HepG2 (cell line): Measurements from ENCODE around the gene GABRG3. TPM values are rescaled to one million over a fixed set of nuclear protein-coding genes. Genes with fewer than 3 reads are reported as not detected.

Experiments
- ATAC-seq: fragments of 200-7000 bp; cut with Tn5 transposase; 3 replicates; pipeline ENCODE4 v1.9.1; 2020; ENCODE audit warnings: mild to moderate bottlenecking, moderate library complexity
- BruUV-seq: library from RNA; stranded (reverse); fragments of 400-500 nt; replicated peaks from 2 replicates; lab custom pipeline; 2021; lab: Mats Ljungman, UMichigan
- CTCF ChIA-PET: fragments of 300-600 bp; formaldehyde crosslinking; extraction: SDS; loops from one replicate; lab custom pipeline; 2021; ENCODE audit warnings: low total read pairs, inconsistent platforms, low intra/inter-chr PET ratio; lab: Yijun Ruan, JAX
- POLR2A ChIA-PET: fragments of 350-600 bp; sonication (Branson Sonifier 250); formaldehyde crosslinking; loops from one replicate; lab custom pipeline; 2020; ENCODE audit warnings: antibody characterized with exemption, inconsistent platforms; lab: Yijun Ruan, JAX
- DNase-seq: peaks from one replicate; pipeline ENCODE4 v3.0.0-alpha.2; 2015; ENCODE audit warnings: low spot score
- FAIRE-seq: peaks from 3 replicates; lab custom pipeline; 2011; peaks lifted over from hg19 to GRCh38; lab: Jason Lieb, UNC
- H2AFZ ChIP-seq: one replicate; pipeline ENCODE4 v1.6.1; 2011; ENCODE audit warnings: low read length, inconsistent platforms
- H3K27ac ChIP-seq: fragments of 300-600 bp; 3 replicates; pipeline ENCODE4 v1.8.0; 2011; ENCODE audit warnings: mixed run types, mild to moderate bottlenecking, mixed read lengths, low read length, inconsistent platforms; ENCODE audit not compliant: insufficient read depth; ENCODE audit errors: extremely low read length
- H3K27me3 ChIP-seq, 2 experiments: fragments of 200-600 bp in 1 of 2; 2 replicates in 1 of 2; 3 replicates in 1 of 2; pipeline versions ENCODE4 v1.6.0 to v1.8.0; 2011; ENCODE audit warnings: low read length in 2 of 2, mild to moderate bottlenecking in 2 of 2, moderate library complexity in 2 of 2, inconsistent platforms in 1 of 2; ENCODE audit not compliant: insufficient read depth in 2 of 2, control insufficient read depth in 1 of 2
- H3K36me3 ChIP-seq, 2 experiments: fragments of 200-600 bp in 1 of 2; replicated peaks in 1 of 2; 2 replicates in 1 of 2; 3 replicates in 1 of 2; pipeline versions ENCODE4 v1.5.1 to v1.8.0; 2011; ENCODE audit warnings: low read length in 2 of 2, inconsistent platforms in 1 of 2; ENCODE audit not compliant: insufficient read depth in 2 of 2, control insufficient read depth in 1 of 2
- H3K4me1 ChIP-seq: 2 replicates; pipeline ENCODE4 v1.5.1; 2012; ENCODE audit warnings: low read length, inconsistent platforms; ENCODE audit not compliant: insufficient read depth
- H3K4me2 ChIP-seq: 2 replicates; pipeline ENCODE4 v1.6.0; 2011; ENCODE audit warnings: low read depth, low read length, inconsistent platforms
- H3K4me3 ChIP-seq, 3 experiments: fragments of 200-600 bp in 1 of 3; sonication (generic), shearing (Covaris generic) in 1 of 3; replicated peaks in 1 of 3; 2 replicates each; pipeline ENCODE4 v1.5.1; 2011 to 2016; ENCODE audit warnings: low read length in 3 of 3, inconsistent platforms in 2 of 3, low read depth in 2 of 3, mild to moderate bottlenecking in 2 of 3, control low read depth in 1 of 3, mixed read lengths in 1 of 3; ENCODE audit not compliant: insufficient read depth in 1 of 3
- H3K79me2 ChIP-seq: one replicate; pipeline ENCODE4 v1.6.1; 2011; ENCODE audit warnings: low read length, inconsistent platforms; ENCODE audit not compliant: insufficient read depth
- H3K9ac ChIP-seq: 2 replicates; pipeline ENCODE4 v1.6.0; 2011; ENCODE audit warnings: mild to moderate bottlenecking, low read depth, low read length, inconsistent platforms; ENCODE audit not compliant: insufficient read depth
- H3K9me3 ChIP-seq: 2 replicates; pipeline ENCODE4 v1.5.1; 2012; ENCODE audit warnings: mild to moderate bottlenecking, low read length
- H4K20me1 ChIP-seq: 2 replicates; pipeline ENCODE4 v1.6.0; 2011; ENCODE audit warnings: inconsistent platforms, mild to moderate bottlenecking, low read length, moderate library complexity; ENCODE audit not compliant: insufficient read depth
- BORCS8-MEF2B ChIP-seq: sonication (generic); formaldehyde crosslinking; IDR thresholded peaks from 2 replicates; pipeline ENCODE4 v1.8.0; 2022; ENCODE audit warnings: mild to moderate bottlenecking, missing genetic modification reagents
- HNF4A ChIP-seq: sonication (generic); formaldehyde crosslinking; IDR thresholded peaks from 2 replicates; pipeline ENCODE4 v1.4.0; 2020; ENCODE audit warnings: missing genetic modification reagents
- ISL2 ChIP-seq: sonication (generic); formaldehyde crosslinking; IDR thresholded peaks from 2 replicates; pipeline ENCODE4 v1.5.0; 2020; ENCODE audit warnings: missing genetic modification reagents
- KLF13 ChIP-seq: sonication (generic); formaldehyde crosslinking; IDR thresholded peaks from 2 replicates; pipeline ENCODE4 v1.4.0; 2020; ENCODE audit warnings: mild to moderate bottlenecking, missing genetic modification reagents
- MBNL3 ChIP-seq: fragments of 250-450 bp; sonication (Bioruptor Pico); conservative IDR thresholded peaks from 2 replicates; pipeline ENCODE4 v1.8.0; 2022; ENCODE audit warnings: mild to moderate bottlenecking, inconsistent platforms
- MIER3 ChIP-seq: IDR thresholded peaks from 2 replicates; pipeline ENCODE4 v1.6.1; 2016; ENCODE audit warnings: missing compliant biosample characterization, borderline replicate concordance
- MTA3 ChIP-seq: sonication (generic); formaldehyde crosslinking; IDR thresholded peaks from 2 replicates; pipeline ENCODE4 v1.4.0; 2020; ENCODE audit warnings: missing genetic modification reagents
- NKX3-1 ChIP-seq: sonication (generic); formaldehyde crosslinking; IDR thresholded peaks from 2 replicates; pipeline ENCODE4 v1.5.0; 2020; ENCODE audit warnings: missing genetic modification reagents
- RELA ChIP-seq: sonication (generic); formaldehyde crosslinking; IDR thresholded peaks from 2 replicates; pipeline ENCODE4 v1.4.0; 2020; ENCODE audit warnings: missing genetic modification reagents
- XRCC5 ChIP-seq: fragments of 200-400 bp; formaldehyde crosslinking; optimal IDR thresholded peaks from 2 replicates; pipeline ENCODE3; 2017; ENCODE audit warnings: mild to moderate bottlenecking, low read length
- ZBTB42 ChIP-seq: sonication (generic); formaldehyde crosslinking; IDR thresholded peaks from 2 replicates; pipeline ENCODE4 v1.5.0; 2020; ENCODE audit warnings: mild to moderate bottlenecking, missing genetic modification reagents
- ZFP36 ChIP-seq: fragments of 150-350 bp; IDR thresholded peaks from 2 replicates; pipeline ENCODE4 v1.6.1; 2018; ENCODE audit warnings: borderline replicate concordance, low read length, low read depth; ENCODE audit not compliant: partially characterized antibody
- ZFYVE20 ChIP-seq: sonication (generic); formaldehyde crosslinking; IDR thresholded peaks from 2 replicates; pipeline ENCODE4 v1.8.0; 2023; ENCODE audit warnings: low read depth, mild to moderate bottlenecking, moderate library complexity, missing genetic modification reagents, borderline replicate concordance
- ZNF12 ChIP-seq: sonication (generic); formaldehyde crosslinking; IDR thresholded peaks from 2 replicates; pipeline ENCODE4 v1.5.0; 2020; ENCODE audit warnings: missing genetic modification reagents
- ZNF143 ChIP-seq: sonication (generic); formaldehyde crosslinking; IDR thresholded peaks from 2 replicates; pipeline ENCODE4 v1.4.0; 2020; ENCODE audit warnings: missing genetic modification reagents
- ZNF225 ChIP-seq: sonication (generic); formaldehyde crosslinking; IDR thresholded peaks from 2 replicates; pipeline ENCODE4 v1.4.0; 2020; ENCODE audit warnings: mild to moderate bottlenecking, missing genetic modification reagents
- ZNF326 ChIP-seq: sonication (generic); formaldehyde crosslinking; IDR thresholded peaks from 2 replicates; pipeline ENCODE4 v1.4.0; 2020; ENCODE audit warnings: missing genetic modification reagents, borderline replicate concordance
- ZNF556 ChIP-seq: sonication (generic); formaldehyde crosslinking; IDR thresholded peaks from 2 replicates; pipeline ENCODE4 v1.4.0; 2020; ENCODE audit warnings: mild to moderate bottlenecking, missing genetic modification reagents, borderline replicate concordance
- ZSCAN22 ChIP-seq: sonication (generic); formaldehyde crosslinking; IDR thresholded peaks from 2 replicates; pipeline ENCODE4 v1.4.0; 2020; ENCODE audit warnings: mild to moderate bottlenecking, missing genetic modification reagents
- WGBS: methylation state at CpG from one replicate; pipeline ENCODE4 v1.1.6; 2017; ENCODE audit warnings: low lambda C conversion rate; 5-methylcytosine and 5-hydroxymethylcytosine counted together
- in situ Hi-C: cut with HindIII; loops from 2 replicates; pipeline ENCODE4 v1.10.0; 2017; ENCODE audit warnings: low pct_unique_long_range_greater_than_20kb; ENCODE audit not compliant: extremely low pct_ligation_motif_present
- intact Hi-C: fragments of 100-400 bp; cut with micrococcal nuclease; formaldehyde crosslinking; loops from one replicate; pipeline ENCODE4 v1.10.0; 2022; ENCODE audit not compliant: unreplicated experiment
- polyA plus RNA-seq, 8 experiments: library from polyadenylated mRNA; depleted of rRNA in 3 of 8; stranded (reverse) in 7 of 8; unstranded in 1 of 8; fragments of >200 nt; fragmentation: Illumina TruSeq in 4 of 8; extraction: Trizol in 4 of 8; gene quantifications; 2 replicates each; pipeline versions ENCODE4 v1.2.1 to v1.2.3, GENCODE V29; 2011 to 2016; ENCODE audit warnings: low read depth in 4 of 8, missing spikeins in 1 of 8, mixed read lengths in 1 of 8; ENCODE audit not compliant: insufficient read depth in 1 of 8
- total RNA-seq, 5 experiments: library from RNA; depleted of rRNA; stranded (reverse); fragments of >200 nt; fragmentation: Illumina TruSeq; extraction: Trizol; gene quantifications; 2 replicates each; pipeline ENCODE4 v1.2.3, GENCODE V29; 2016; ENCODE audit warnings: low read depth in 1 of 5
- TF ChIP-seq, protein P1 (sequence below): sonication (generic); formaldehyde crosslinking; IDR thresholded peaks from 2 replicates; pipeline ENCODE4 v1.5.0; 2020; ENCODE audit warnings: missing genetic modification reagents
- TF ChIP-seq, protein P2 (sequence below): sonication (generic); formaldehyde crosslinking; IDR thresholded peaks from 2 replicates; pipeline ENCODE4 v1.5.1; 2020; ENCODE audit warnings: mild to moderate bottlenecking, missing genetic modification reagents, borderline replicate concordance
- TF ChIP-seq, protein P3 (sequence below): sonication (generic); formaldehyde crosslinking; IDR thresholded peaks from 2 replicates; pipeline ENCODE4 v1.4.0; 2020; ENCODE audit warnings: missing genetic modification reagents

GABRG3 gene
- total and polyA plus RNA-seq, 2 of the 13 experiments (the other 11 are each of a cell fraction or from before 2014, with no cell fraction given): not detected

DNA sequence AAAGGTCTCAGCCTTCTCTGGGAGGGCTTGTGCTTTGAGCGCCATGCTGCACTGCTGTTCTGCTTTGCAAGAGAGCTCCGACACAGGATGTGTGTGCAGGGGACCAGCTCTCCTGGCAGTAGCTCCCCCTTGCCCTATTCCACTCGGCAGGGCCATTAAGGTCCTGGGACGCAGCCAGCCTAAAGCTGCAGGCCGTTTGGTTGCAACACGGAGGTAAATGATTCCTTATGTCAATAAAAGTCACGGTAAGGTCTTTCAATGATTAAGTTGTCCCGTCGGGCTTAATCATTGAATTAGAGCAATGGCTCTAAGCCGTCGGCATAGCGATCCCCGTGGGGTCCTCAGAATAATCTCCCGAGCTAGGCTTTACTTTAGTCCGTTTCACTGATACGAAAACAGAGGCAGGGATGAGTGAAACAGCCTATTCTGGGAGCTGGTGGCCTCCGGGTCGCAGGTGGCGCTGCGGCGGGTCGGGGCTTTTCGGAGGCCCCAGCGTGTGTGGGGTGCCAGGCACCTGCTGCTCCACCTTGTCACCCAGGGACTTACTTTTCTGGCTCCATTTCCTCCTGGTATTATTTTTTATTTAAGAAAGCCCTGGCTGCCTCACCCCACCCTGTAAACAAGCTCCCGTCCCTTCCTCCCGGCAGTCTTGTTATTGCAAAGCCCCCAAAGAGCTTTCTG is 603.0 kb downstream of the GABRG3 start (continued):
- TF ChIP-seq, protein P1, sequence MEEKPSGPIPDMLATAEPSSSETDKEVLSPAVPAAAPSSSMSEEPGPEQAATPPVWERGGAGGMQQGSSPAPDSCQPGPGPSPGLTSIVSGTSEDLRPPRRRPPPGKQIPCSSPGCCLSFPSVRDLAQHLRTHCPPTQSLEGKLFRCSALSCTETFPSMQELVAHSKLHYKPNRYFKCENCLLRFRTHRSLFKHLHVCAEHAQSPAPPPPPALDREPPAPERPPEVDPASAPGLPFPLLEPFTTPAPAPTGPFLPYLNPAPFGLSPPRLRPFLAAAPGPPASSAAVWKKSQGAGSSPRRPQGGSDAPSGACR (CRISPR knock-in tag): no peak
- TF ChIP-seq ZNF143 (no peak), ZBTB42 (CRISPR knock-in tag) (no peak), ZNF12 (CRISPR knock-in tag) (no peak), MIER3 (CRISPR knock-in tag) (no peak)
- TF ChIP-seq, protein P2, sequence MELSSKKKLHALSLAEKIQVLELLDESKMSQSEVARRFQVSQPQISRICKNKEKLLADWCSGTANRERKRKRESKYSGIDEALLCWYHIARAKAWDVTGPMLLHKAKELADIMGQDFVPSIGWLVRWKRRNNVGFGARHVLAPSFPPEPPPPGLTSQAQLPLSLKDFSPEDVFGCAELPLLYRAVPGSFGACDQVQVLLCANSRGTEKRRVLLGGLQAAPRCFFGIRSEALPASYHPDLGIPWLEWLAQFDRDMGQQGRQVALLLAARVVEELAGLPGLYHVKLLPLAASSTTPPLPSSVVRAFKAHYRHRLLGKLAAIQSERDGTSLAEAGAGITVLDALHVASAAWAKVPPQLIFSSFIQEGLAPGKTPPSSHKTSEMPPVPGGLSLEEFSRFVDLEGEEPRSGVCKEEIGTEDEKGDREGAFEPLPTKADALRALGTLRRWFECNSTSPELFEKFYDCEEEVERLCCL (CRISPR knock-in tag): no peak
- TF ChIP-seq, all 625 proteins: peak for 0

- ChIA-PET CTCF (no interaction called here), POLR2A (no interaction called here)
- Histone ChIP-seq H3K4me3 (no peak overlapping the region), H4K20me1 (no peaks in the 10 kb centered on the region), H3K9me3 (peaks cover 30% of the 10 kb centered on the region; the same call in 1 of the 2 replicates), H3K4me1 (peaks cover 19% of the 10 kb centered on the region), H3K79me2 (no peaks in the 10 kb centered on the region), H3K4me2 (no peak overlapping the region), H2AFZ (no peak overlapping the region), H3K36me3 (no peaks in the 10 kb centered on the region), H3K27ac (no peak overlapping the region), H3K9ac (no peak overlapping the region), H3K27me3 (no peaks in the 10 kb centered on the region; a peak in 1 of 5 replicates)
- in situ Hi-C loops (no loop called here), intact Hi-C loops (no loop called here)
- no TSS peak for BruUV-seq
- ATAC-seq: no peak
- DNase-seq: no peak
- WGBS: 60% methylated on average over 14 of the region's 20 CpGs
- FAIRE-seq: no peak
- TF ChIP-seq BORCS8-MEF2B (CRISPR knock-in tag) (no peak), NKX3-1 (no peak), XRCC5 (no peak), ZFP36 (no peak), MBNL3 (CRISPR knock-in tag) (no peak), ISL2 (no peak), MTA3 (CRISPR knock-in tag) (no peak), ZNF225 (CRISPR knock-in tag) (no peak), KLF13 (CRISPR knock-in tag) (no peak), ZFYVE20 (no peak), ZNF556 (CRISPR knock-in tag) (no peak), RELA (CRISPR knock-in tag) (no peak), HNF4A (CRISPR knock-in tag) (no peak), ZSCAN22 (no peak), ZNF326 (CRISPR knock-in tag) (no peak)
- TF ChIP-seq, protein P3, sequence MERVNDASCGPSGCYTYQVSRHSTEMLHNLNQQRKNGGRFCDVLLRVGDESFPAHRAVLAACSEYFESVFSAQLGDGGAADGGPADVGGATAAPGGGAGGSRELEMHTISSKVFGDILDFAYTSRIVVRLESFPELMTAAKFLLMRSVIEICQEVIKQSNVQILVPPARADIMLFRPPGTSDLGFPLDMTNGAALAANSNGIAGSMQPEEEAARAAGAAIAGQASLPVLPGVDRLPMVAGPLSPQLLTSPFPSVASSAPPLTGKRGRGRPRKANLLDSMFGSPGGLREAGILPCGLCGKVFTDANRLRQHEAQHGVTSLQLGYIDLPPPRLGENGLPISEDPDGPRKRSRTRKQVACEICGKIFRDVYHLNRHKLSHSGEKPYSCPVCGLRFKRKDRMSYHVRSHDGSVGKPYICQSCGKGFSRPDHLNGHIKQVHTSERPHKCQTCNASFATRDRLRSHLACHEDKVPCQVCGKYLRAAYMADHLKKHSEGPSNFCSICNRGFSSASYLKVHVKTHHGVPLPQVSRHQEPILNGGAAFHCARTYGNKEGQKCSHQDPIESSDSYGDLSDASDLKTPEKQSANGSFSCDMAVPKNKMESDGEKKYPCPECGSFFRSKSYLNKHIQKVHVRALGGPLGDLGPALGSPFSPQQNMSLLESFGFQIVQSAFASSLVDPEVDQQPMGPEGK: no peak
These were observed 603.6 kb downstream of the GABRG3 start for GRCh38 chr15:27574541-27575054.
